Measurements from ENCODE around the gene ABCC6.
"Not testable (repeated sequence)": the region's sequence is repeated elsewhere in the genome, so short reads cannot be mapped to it uniquely, and the experiment has no call there.

Gene ABCC6

GRCh38 chr16:16222850-16223661, at the start of gene ABCC6:
ABCC6 (minus strand) TSS chr16:16223494; CDS start chr16:16223434, 60 bp downstream.
- DNase-seq = not testable (repeated sequence)

- DNase-seq = not testable (repeated sequence)
Observed at GRCh38 chr16:16272573-16273221, 49.4 kb upstream of the ABCC6 start.

GRCh38 chr16:16271658-16272057, 48.4 kb upstream of the ABCC6 start:
- DNase-seq = not testable (repeated sequence)

GRCh38 chr16:16268185-16268808, 45.0 kb upstream of the ABCC6 start:
- not testable (repeated sequence) for DNase-seq

GRCh38 chr16:16267708-16268107, 44.4 kb upstream of the ABCC6 start:
- DNase-seq = not testable (repeated sequence)

- DNase-seq = not testable (repeated sequence)
Observed at GRCh38 chr16:16265044-16265443, 41.8 kb upstream of the ABCC6 start.

GRCh38 chr16:16263947-16264346, 40.7 kb upstream of the ABCC6 start:
- DNase-seq = not testable (repeated sequence)

- DNase-seq = not testable (repeated sequence)
Observed at GRCh38 chr16:16262954-16263555, 39.8 kb upstream of the ABCC6 start.

- not testable (repeated sequence) for DNase-seq
Observed at GRCh38 chr16:16259971-16260370, 36.7 kb upstream of the ABCC6 start.

- not testable (repeated sequence) for DNase-seq
Observed at GRCh38 chr16:16258822-16259221, 35.5 kb upstream of the ABCC6 start.

- DNase-seq = not testable (repeated sequence)
Observed at GRCh38 chr16:16257301-16257923, 34.1 kb upstream of the ABCC6 start.

GRCh38 chr16:16252377-16252776, 29.1 kb upstream of the ABCC6 start:
- DNase-seq = not testable (repeated sequence)

- not testable (repeated sequence) for DNase-seq
Observed at GRCh38 chr16:16249621-16250330, 26.5 kb upstream of the ABCC6 start.

GRCh38 chr16:16247439-16247838, 24.1 kb upstream of the ABCC6 start:
- DNase-seq = not testable (repeated sequence)

- not testable (repeated sequence) for DNase-seq
Observed at GRCh38 chr16:16246578-16247262, 23.4 kb upstream of the ABCC6 start.

- DNase-seq = not testable (repeated sequence)
Observed at GRCh38 chr16:16243886-16244285, 20.6 kb upstream of the ABCC6 start.

GRCh38 chr16:16240667-16241066, 17.4 kb upstream of the ABCC6 start:
- DNase-seq = not testable (repeated sequence)

GRCh38 chr16:16237738-16238137, 14.4 kb upstream of the ABCC6 start:
- not testable (repeated sequence) for DNase-seq

GRCh38 chr16:16237071-16237470, 13.8 kb upstream of the ABCC6 start:
- DNase-seq = not testable (repeated sequence)

GRCh38 chr16:16232692-16233061, 9.4 kb upstream of the ABCC6 start:
- not testable (repeated sequence) for DNase-seq

- DNase-seq = not testable (repeated sequence)
Observed at GRCh38 chr16:16223662-16224241, 458 bp upstream of the ABCC6 start.
